Measurements from ENCODE around the gene NDUFA13. TPM values are rescaled to one million over a fixed set of nuclear protein-coding genes. Genes with fewer than 3 reads are reported as not detected.

The NDUFA13 gene
- total and polyA plus RNA-seq, 4 experiments from 2014 or later: 191 to 316 (median 232) TPM

DNA sequence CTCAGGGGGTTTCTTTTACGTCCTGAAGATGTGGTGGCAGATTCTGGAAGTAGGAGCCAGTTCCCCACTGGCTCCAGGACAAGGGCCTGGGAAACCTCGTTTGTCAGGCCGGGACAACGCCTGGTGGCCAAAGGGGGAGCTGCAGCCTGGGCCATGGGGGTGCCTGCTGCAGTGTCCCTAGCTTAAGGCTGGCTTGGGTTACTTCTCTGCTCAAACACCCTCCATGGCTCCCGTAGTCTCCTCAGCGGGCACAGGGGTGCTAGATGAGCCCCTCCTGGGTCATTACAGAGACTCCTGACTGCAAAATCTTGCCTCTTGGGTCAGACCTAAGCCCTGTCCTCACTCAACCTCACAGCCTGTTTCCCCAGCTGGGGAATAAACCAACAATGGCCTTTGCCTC lies 36.8 kb downstream of the NDUFA13 start:
- peaks cover 4% of the 10 kb centered on the region for H3K4me1 ChIP-seq (ENCODE audit: insufficient read depth, low read length)
- no peak overlapping the region for H3K4me3 Mint-ChIP-seq
- H3K27ac ChIP-seq (ENCODE audit: low read depth, low read length): no peak overlapping the region
- peaks cover 3 to 5% (median 4%) of the 10 kb centered on the region in 4 donors for H3K4me1 Mint-ChIP-seq
- intact Hi-C loops (cut with micrococcal nuclease): no loop called here
- no peak overlapping the region for H3K4me3 ChIP-seq (ENCODE audit: low read length in 2 of 2)
- no peak for DNase-seq
- H3K36me3 ChIP-seq (ENCODE audit: insufficient read depth, low read length): no peaks in the 10 kb centered on the region
- peaks cover 0 to 2% (median 0%) of the 10 kb centered on the region in 8 donors for H3K9me3 Mint-ChIP-seq
- no peaks in the 10 kb centered on the region for H3K9me3 ChIP-seq (ENCODE audit: control insufficient read depth in 1 of 2, low read length in 2 of 2)
- ChIA-PET POLR2A (ENCODE audit: partially characterized antibody) (interaction anchor here (0.6 to 1.6 kb wide), 4 partner anchors 21 to 91 kb away, joined by 3 to 4 read pairs (median 3); no protein-coding TSS in a partner anchor), CTCF (ENCODE audit: partially characterized antibody) (interaction anchor here (0.7 to 4.9 kb wide), 14 partner anchors 8 to 237 kb away, joined by 3 to 31 read pairs (median 6); partner anchors contain the start of genes GMIP and PBX4)
- no peaks in the 10 kb centered on the region for H3K36me3 Mint-ChIP-seq
- H3K27me3 ChIP-seq (ENCODE audit: insufficient read depth, low read length): no peaks in the 10 kb centered on the region
- peaks cover 0 to 3% of the 10 kb centered on the region in 2 donors for H3K27me3 Mint-ChIP-seq
- H3K27ac Mint-ChIP-seq: no peak overlapping the region

DNA sequence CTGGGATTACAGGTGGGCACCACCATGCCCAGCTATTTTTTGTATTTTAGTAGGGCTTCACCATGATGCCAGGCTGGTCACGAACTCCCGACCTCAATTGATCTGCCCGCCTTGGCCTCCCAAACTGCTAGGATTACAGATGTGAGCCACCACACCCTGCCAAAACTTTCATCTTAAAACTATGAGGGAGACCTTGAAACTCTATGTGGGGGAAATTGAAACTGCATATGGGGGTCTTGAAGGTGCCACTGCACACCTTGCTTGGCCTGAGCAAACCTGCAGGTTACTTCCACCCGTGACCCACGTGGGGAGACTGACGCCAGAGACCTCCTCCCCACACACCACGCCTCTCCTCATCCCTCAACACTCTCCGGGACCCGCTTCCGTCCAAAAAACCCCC lies 37.6 kb downstream of the NDUFA13 start:
- H3K9me3 Mint-ChIP-seq: peaks cover 0 to 2% (median 0%) of the 10 kb centered on the region in 8 donors
- Histone ChIP-seq H3K4me1 (ENCODE audit: insufficient read depth, low read length) (peaks cover 4% of the 10 kb centered on the region), H3K9me3 (ENCODE audit: control insufficient read depth in 1 of 2, low read length in 2 of 2) (no peaks in the 10 kb centered on the region), H3K27me3 (ENCODE audit: insufficient read depth, low read length) (no peaks in the 10 kb centered on the region), H3K4me3 (ENCODE audit: low read length in 2 of 2) (no peak overlapping the region), H3K36me3 (ENCODE audit: insufficient read depth, low read length) (no peaks in the 10 kb centered on the region), H3K27ac (ENCODE audit: low read depth, low read length) (no peak overlapping the region)
- H3K27ac Mint-ChIP-seq: peak overlapping the region in 3 of 7 donors; percentile 18 to 40 (median 36)
- no peaks in the 10 kb centered on the region for H3K36me3 Mint-ChIP-seq
- DNase-seq: no peak
- peaks cover 0 to 3% of the 10 kb centered on the region in 2 donors for H3K27me3 Mint-ChIP-seq
- H3K4me1 Mint-ChIP-seq: peaks cover 4 to 10% (median 7%) of the 10 kb centered on the region in 4 donors
- CTCF ChIA-PET (ENCODE audit: partially characterized antibody): interaction anchor here (0.7 to 4.9 kb wide), 31 partner anchors 7 to 236 kb away, joined by 3 to 31 read pairs (median 5); partner anchors contain the start of genes GMIP, LPAR2, PBX4 and ZNF101
- no peak overlapping the region for H3K4me3 Mint-ChIP-seq
- POLR2A ChIA-PET (ENCODE audit: partially characterized antibody): interaction anchor here (0.9 to 1.6 kb wide), 6 partner anchors 48 to 267 kb away, joined by 3 to 6 read pairs (median 4); partner anchors contain the start of gene PBX4
- intact Hi-C loops (cut with micrococcal nuclease): loop anchor here (1.0 kb wide), 1 partner anchor 21 kb away; no protein-coding TSS in a partner anchor

DNA sequence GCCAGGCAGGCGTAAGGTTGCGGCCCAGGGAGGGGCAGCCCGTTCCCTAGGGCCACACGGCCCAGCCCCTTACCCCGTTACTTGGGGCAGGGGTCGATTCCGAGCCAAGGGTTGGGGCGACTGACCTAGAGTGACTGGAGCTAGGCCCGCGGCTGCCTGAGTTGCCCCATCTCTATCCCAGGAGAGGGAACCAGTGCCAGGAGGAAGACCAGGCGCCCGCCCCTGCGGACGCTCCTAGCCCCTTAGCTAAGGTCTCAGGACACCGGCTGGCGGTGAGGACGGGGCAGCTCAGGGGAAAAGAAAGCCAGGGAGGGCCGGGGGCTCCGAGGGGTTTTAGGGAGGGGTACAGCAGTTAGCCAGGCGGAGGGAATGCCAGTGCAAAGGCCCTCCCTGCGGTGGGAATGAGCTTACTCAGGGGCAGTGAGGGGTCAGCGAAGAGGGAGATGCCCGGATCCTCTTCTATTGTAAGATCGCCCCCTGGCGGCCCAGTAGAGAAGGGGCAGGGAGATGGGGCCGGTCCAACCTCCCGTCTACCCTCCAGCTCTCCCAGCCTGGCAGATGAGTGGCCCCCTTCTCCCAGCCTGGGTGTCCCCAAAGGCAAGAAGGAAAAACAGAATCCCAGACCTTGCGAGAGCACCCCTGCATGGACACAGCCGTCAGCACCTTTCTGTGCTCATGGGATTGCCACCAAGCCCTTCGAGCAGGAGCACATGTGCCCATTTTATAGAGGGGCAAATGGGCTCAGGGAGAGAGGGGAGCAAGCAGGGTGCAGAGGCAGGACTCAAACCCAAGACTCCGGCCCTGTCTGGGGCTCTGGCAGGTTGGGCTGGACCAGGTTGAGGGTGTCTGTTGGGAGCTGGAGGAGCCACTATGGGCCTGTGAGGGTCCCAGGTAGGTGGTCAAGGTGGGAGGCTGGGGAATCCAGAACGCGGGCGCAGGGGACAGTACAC lies 38.3 kb downstream of the NDUFA13 start:
- H3K9me3 Mint-ChIP-seq: peaks cover 0 to 2% (median 0%) of the 10 kb centered on the region in 8 donors
- no peaks in the 10 kb centered on the region for H3K36me3 ChIP-seq (ENCODE audit: insufficient read depth, low read length)
- H3K4me3 ChIP-seq (ENCODE audit: low read length in 2 of 2): no peak overlapping the region
- peaks cover 10 to 17% (median 12%) of the 10 kb centered on the region in 4 donors for H3K4me1 Mint-ChIP-seq
- POLR2A ChIA-PET (ENCODE audit: partially characterized antibody): interaction anchor here (0.8 to 2.2 kb wide), 9 partner anchors 8 to 266 kb away, joined by 3 to 9 read pairs (median 4); partner anchors contain the start of genes GMIP and PBX4
- CTCF ChIA-PET (ENCODE audit: partially characterized antibody): interaction anchor here (0.7 to 4.9 kb wide), 35 partner anchors 8 to 406 kb away, joined by 3 to 31 read pairs (median 4); partner anchors contain the start of genes GMIP, LPAR2, PBX4 and ZNF101
- H3K27me3 ChIP-seq (ENCODE audit: insufficient read depth, low read length): no peaks in the 10 kb centered on the region
- intact Hi-C loops (cut with micrococcal nuclease): loop anchor here (1.0 kb wide), 1 partner anchor 22 kb away; no protein-coding TSS in a partner anchor
- H3K36me3 Mint-ChIP-seq: peaks cover 0 to 5% of the 10 kb centered on the region in 2 donors
- H3K27me3 Mint-ChIP-seq: no peaks in the 10 kb centered on the region
- peaks cover 6% of the 10 kb centered on the region for H3K4me1 ChIP-seq (ENCODE audit: insufficient read depth, low read length)
- peak overlapping the region in 1 of 7 donors; percentile 40 for H3K27ac Mint-ChIP-seq
- no peak overlapping the region for H3K27ac ChIP-seq (ENCODE audit: low read depth, low read length)
- no peaks in the 10 kb centered on the region for H3K9me3 ChIP-seq (ENCODE audit: control insufficient read depth in 1 of 2, low read length in 2 of 2)
- H3K4me3 Mint-ChIP-seq: peak overlapping the region in 1 of 8 donors; percentile 10
- DNase-seq: peak; percentile 42 to 50 (median 45)

DNA sequence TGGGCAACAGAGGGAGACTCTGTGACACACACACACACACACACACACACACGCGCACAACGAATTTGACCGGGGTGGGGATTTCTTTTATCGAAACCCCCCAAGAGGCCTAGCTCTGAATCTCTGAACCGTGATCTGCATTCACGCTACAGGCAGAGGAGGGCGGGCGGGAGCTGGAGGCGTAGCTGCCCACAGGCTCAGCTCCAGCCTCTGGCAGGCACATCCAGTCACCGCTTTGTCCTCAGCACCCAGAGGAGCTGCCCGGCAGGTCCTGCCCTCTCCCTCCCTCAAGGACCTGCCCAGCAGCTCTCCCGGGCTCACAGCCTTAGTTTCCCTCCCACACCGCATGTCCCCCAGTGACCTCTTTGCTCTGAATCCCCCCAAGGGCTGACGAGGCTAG lies 42.0 kb downstream of the NDUFA13 start:
- peaks cover 6 to 22% of the 10 kb centered on the region in 2 donors for H3K36me3 Mint-ChIP-seq
- no peaks in the 10 kb centered on the region for H3K27me3 Mint-ChIP-seq
- POLR2A ChIA-PET (ENCODE audit: partially characterized antibody): interaction anchor here (0.6 to 2.0 kb wide), 5 partner anchors 48 to 175 kb away, joined by 3 to 5 read pairs (median 3); partner anchors contain the start of genes ATP13A1 and ZNF14
- Histone ChIP-seq H3K27me3 (ENCODE audit: insufficient read depth, low read length) (no peaks in the 10 kb centered on the region), H3K9me3 (ENCODE audit: control insufficient read depth in 1 of 2, low read length in 2 of 2) (no peaks in the 10 kb centered on the region), H3K4me1 (ENCODE audit: insufficient read depth, low read length) (peaks cover 20% of the 10 kb centered on the region), H3K27ac (ENCODE audit: low read depth, low read length) (no peak overlapping the region), H3K4me3 (ENCODE audit: low read length in 2 of 2) (no peak overlapping the region), H3K36me3 (ENCODE audit: insufficient read depth, low read length) (no peaks in the 10 kb centered on the region)
- H3K9me3 Mint-ChIP-seq: peaks cover 0 to 2% (median 0%) of the 10 kb centered on the region in 8 donors
- CTCF ChIA-PET (ENCODE audit: partially characterized antibody): interaction anchor here (0.8 to 2.8 kb wide), 5 partner anchors 10 to 107 kb away, joined by 3 to 8 read pairs (median 4); partner anchors contain the start of gene GMIP
- no peak overlapping the region for H3K4me3 Mint-ChIP-seq
- intact Hi-C loops (cut with micrococcal nuclease): no loop called here
- peak overlapping the region in 3 of 7 donors; percentile 49 to 60 (median 51) for H3K27ac Mint-ChIP-seq
- DNase-seq: no peak
- H3K4me1 Mint-ChIP-seq: peaks cover 17 to 31% (median 24%) of the 10 kb centered on the region in 4 donors

DNA sequence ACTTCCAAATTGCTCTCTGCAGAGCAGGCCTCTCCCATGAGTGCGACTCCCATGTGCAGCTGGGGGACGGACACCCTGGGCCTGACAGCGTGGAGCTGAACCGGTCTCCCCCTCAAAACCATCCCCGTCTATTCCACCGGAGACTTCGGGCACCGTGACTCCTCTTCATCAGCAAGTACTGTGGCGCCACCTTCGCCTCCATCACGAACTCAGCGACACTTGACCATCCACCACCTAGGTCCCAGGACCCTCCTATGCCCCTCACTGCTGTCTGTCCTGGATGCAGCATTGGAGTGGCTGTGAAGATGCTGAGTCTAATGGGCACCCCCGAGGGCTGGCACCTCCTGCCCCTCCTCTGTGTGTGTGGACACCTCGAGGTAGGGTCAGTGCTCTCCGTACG lies 42.6 kb downstream of the NDUFA13 start:
- peak overlapping the region in 6 of 7 donors; percentile 19 to 84 (median 56) for H3K27ac Mint-ChIP-seq
- H3K4me3 Mint-ChIP-seq: no peak overlapping the region
- peaks cover 6 to 23% of the 10 kb centered on the region in 2 donors for H3K36me3 Mint-ChIP-seq
- H3K36me3 ChIP-seq (ENCODE audit: insufficient read depth, low read length): no peaks in the 10 kb centered on the region
- POLR2A ChIA-PET (ENCODE audit: partially characterized antibody): interaction anchor here (0.8 to 0.9 kb wide), 2 partner anchors 105 to 174 kb away, joined by 3 read pairs; partner anchors contain the start of genes ATP13A1 and ZNF14
- no peaks in the 10 kb centered on the region for H3K27me3 Mint-ChIP-seq
- H3K4me1 ChIP-seq (ENCODE audit: insufficient read depth, low read length): peaks cover 20% of the 10 kb centered on the region
- no peaks in the 10 kb centered on the region for H3K27me3 ChIP-seq (ENCODE audit: insufficient read depth, low read length)
- H3K27ac ChIP-seq (ENCODE audit: low read depth, low read length): no peak overlapping the region
- intact Hi-C loops (cut with micrococcal nuclease): no loop called here
- peak in 1 of 5 donors; percentile 5 for DNase-seq
- H3K9me3 ChIP-seq (ENCODE audit: control insufficient read depth in 1 of 2, low read length in 2 of 2): no peaks in the 10 kb centered on the region
- peaks cover 0 to 2% (median 0%) of the 10 kb centered on the region in 8 donors for H3K9me3 Mint-ChIP-seq
- CTCF ChIA-PET (ENCODE audit: partially characterized antibody): interaction anchor here (0.9 to 2.8 kb wide), 4 partner anchors 10 to 85 kb away, joined by 3 to 8 read pairs (median 4); partner anchors contain the start of gene GMIP
- no peak overlapping the region for H3K4me3 ChIP-seq (ENCODE audit: low read length in 2 of 2)
- peaks cover 18 to 34% (median 24%) of the 10 kb centered on the region in 4 donors for H3K4me1 Mint-ChIP-seq

DNA sequence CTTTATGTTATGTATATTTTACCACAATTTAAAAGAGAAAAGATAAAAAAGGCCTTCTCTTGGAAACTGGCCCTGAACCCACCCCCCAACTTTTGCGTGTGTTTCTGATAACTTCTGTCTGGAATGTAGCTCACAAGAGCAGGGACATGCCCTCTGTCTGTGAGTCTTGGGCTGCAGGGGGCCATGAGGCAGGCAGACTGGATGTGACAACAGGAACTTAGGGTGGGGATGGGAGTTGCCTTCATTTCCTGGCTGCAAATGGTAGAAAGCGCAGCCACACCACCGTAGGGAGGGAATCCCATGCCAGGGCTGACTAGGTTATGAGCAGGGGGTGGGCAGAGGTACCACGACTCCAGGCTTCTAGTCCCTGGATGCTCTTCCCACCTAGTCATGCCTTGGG lies 43.9 kb downstream of the NDUFA13 start:
- Mint-ChIP-seq H3K27ac (peak overlapping the region in 5 of 7 donors; percentile 60 to 75 (median 68)), H3K4me1 (peaks cover 15 to 30% (median 20%) of the 10 kb centered on the region in 4 donors), H3K36me3 (peaks cover 12 to 31% of the 10 kb centered on the region in 2 donors), H3K4me3 (peak overlapping the region in 3 of 8 donors; percentile 22 to 55 (median 25)), H3K27me3 (no peaks in the 10 kb centered on the region), H3K9me3 (peaks cover 0 to 2% (median 0%) of the 10 kb centered on the region in 8 donors)
- Histone ChIP-seq H3K27ac (ENCODE audit: low read depth, low read length) (no peak overlapping the region), H3K27me3 (ENCODE audit: insufficient read depth, low read length) (no peaks in the 10 kb centered on the region), H3K4me1 (ENCODE audit: insufficient read depth, low read length) (peaks cover 16% of the 10 kb centered on the region), H3K9me3 (ENCODE audit: control insufficient read depth in 1 of 2, low read length in 2 of 2) (no peaks in the 10 kb centered on the region), H3K36me3 (ENCODE audit: insufficient read depth, low read length) (peaks cover 5% of the 10 kb centered on the region), H3K4me3 (ENCODE audit: low read length in 2 of 2) (no peak overlapping the region)
- DNase-seq: no peak
- intact Hi-C loops (cut with micrococcal nuclease): no loop called here
- CTCF ChIA-PET (ENCODE audit: partially characterized antibody): interaction anchor here (1.2 to 2.8 kb wide), 4 partner anchors 9 to 84 kb away, joined by 6 to 10 read pairs (median 6); partner anchors contain the start of gene GMIP
- POLR2A ChIA-PET (ENCODE audit: partially characterized antibody): interaction anchor here (0.6 to 2.3 kb wide), 6 partner anchors 9 to 103 kb away, joined by 3 to 9 read pairs (median 4); partner anchors contain the start of genes ATP13A1 and GMIP
